IMR-90 (cell line): Measurements from ENCODE around the gene RAD51B. TPM values are rescaled to one million over a fixed set of nuclear protein-coding genes. Genes with fewer than 3 reads are reported as not detected.

Source experiments
- ATAC-seq: fragments of 200-7000 bp; cut with Tn5 transposase; 2 replicates; pipeline ENCODE4 v1.9.1; 2020; ENCODE audit warnings: low read depth, mild to moderate bottlenecking, moderate library complexity
- BruUV-seq: library from RNA; stranded (reverse); fragments of 400-500 nt; replicated peaks from 2 replicates; lab custom pipeline; 2021; lab: Mats Ljungman, UMichigan
- CTCF ChIA-PET: fragments of 300-600 bp; formaldehyde crosslinking; extraction: SDS; loops from one replicate; lab custom pipeline; 2021; ENCODE audit warnings: antibody characterized with exemption; lab: Yijun Ruan, JAX
- POLR2A ChIA-PET: fragments of 300-600 bp; sonication (Branson Sonifier 250); formaldehyde crosslinking; loops from one replicate; lab custom pipeline; 2022; ENCODE audit warnings: antibody characterized with exemption; ENCODE audit not compliant: unreplicated experiment; lab: Charles Lee
- DNase-seq: peaks from one replicate; pipeline ENCODE4 v3.0.0; 2013
- H2AFZ ChIP-seq: replicated peaks from 2 replicates; pipeline ENCODE3; 2013; ENCODE audit warnings: low read length, mild to moderate bottlenecking; ENCODE audit not compliant: poor library complexity
- H2AK5ac ChIP-seq: 2 replicates; pipeline ENCODE4 v1.6.1; 2013; ENCODE audit warnings: low read depth, low read length, inconsistent platforms
- H2AK9ac ChIP-seq: replicated peaks from 2 replicates; pipeline ENCODE3; 2013; ENCODE audit warnings: mild to moderate bottlenecking, low read depth, low read length, moderate library complexity; ENCODE audit not compliant: poor library complexity
- H2BK120ac ChIP-seq: 2 replicates; pipeline ENCODE4 v1.6.1; 2013; ENCODE audit warnings: low read depth, low read length, inconsistent platforms
- H2BK15ac ChIP-seq: 3 replicates; pipeline ENCODE4 v1.6.1; 2013; ENCODE audit warnings: low read depth, low read length, inconsistent platforms
- H2BK20ac ChIP-seq: 2 replicates; pipeline ENCODE4 v1.6.1; 2013; ENCODE audit warnings: low read depth, mild to moderate bottlenecking, inconsistent platforms, low read length, moderate library complexity
- H2BK5ac ChIP-seq: 2 replicates; pipeline ENCODE4 v1.6.1; 2013; ENCODE audit warnings: mild to moderate bottlenecking, low read depth, low read length, inconsistent platforms; ENCODE audit not compliant: poor library complexity, severe bottlenecking
- H3K14ac ChIP-seq: replicated peaks from 2 replicates; pipeline ENCODE4 v1.6.1; 2013; ENCODE audit warnings: low read depth, low read length, inconsistent platforms
- H3K18ac ChIP-seq: 2 replicates; pipeline ENCODE4 v1.6.1; 2013; ENCODE audit warnings: low read depth, low read length, control low read depth
- H3K23ac ChIP-seq: 2 replicates; pipeline ENCODE4 v1.6.1; 2013; ENCODE audit warnings: low read depth, low read length, inconsistent platforms
- H3K27ac ChIP-seq: 2 replicates; pipeline ENCODE4 v1.5.1; 2013; ENCODE audit warnings: mild to moderate bottlenecking, control low read depth, low read length; ENCODE audit not compliant: insufficient read depth
- H3K27me3 ChIP-seq: 2 replicates; pipeline ENCODE4 v1.6.1; 2013; ENCODE audit warnings: low read length; ENCODE audit not compliant: control insufficient read depth, insufficient read depth
- H3K36me3 ChIP-seq: 2 replicates; pipeline ENCODE4 v1.6.1; 2013; ENCODE audit warnings: low read length, mixed read lengths; ENCODE audit not compliant: control insufficient read depth, insufficient read depth
- H3K4ac ChIP-seq: 2 replicates; pipeline ENCODE4 v1.6.1; 2013; ENCODE audit warnings: low read depth, low read length, inconsistent platforms
- H3K4me1 ChIP-seq: 2 replicates; pipeline ENCODE4 v1.6.1; 2013; ENCODE audit warnings: low read length, mixed read lengths; ENCODE audit not compliant: control insufficient read depth, insufficient read depth
- H3K4me2 ChIP-seq: 2 replicates; pipeline ENCODE4 v1.6.1; 2013; ENCODE audit warnings: low read depth, mild to moderate bottlenecking, control low read depth, low read length, moderate library complexity
- H3K4me3 ChIP-seq: 2 replicates; pipeline ENCODE4 v1.5.1; 2013; ENCODE audit warnings: low read depth, mild to moderate bottlenecking, control low read depth, low read length, moderate library complexity; ENCODE audit not compliant: insufficient read depth
- H3K56ac ChIP-seq: 2 replicates; pipeline ENCODE4 v1.6.1; 2013; ENCODE audit warnings: low read length, inconsistent platforms; ENCODE audit not compliant: insufficient read depth; ENCODE audit errors: extremely low read depth
- H3K79me1 ChIP-seq, 2 experiments: 2 replicates each; pipeline ENCODE4 v1.6.1; 2013; ENCODE audit warnings: low read length in 2 of 2, inconsistent platforms in 1 of 2, low read depth in 1 of 2
- H3K9ac ChIP-seq: 2 replicates; pipeline ENCODE4 v1.6.1; 2013; ENCODE audit warnings: low read depth, low read length, control low read depth
- H3K9me1 ChIP-seq: 2 replicates; pipeline ENCODE4 v1.6.1; 2013; ENCODE audit warnings: low read length, inconsistent platforms; ENCODE audit not compliant: insufficient read depth
- H3K9me3 ChIP-seq: 2 replicates; pipeline ENCODE4 v1.6.1; 2013; ENCODE audit warnings: low read length; ENCODE audit not compliant: control insufficient read depth, insufficient read depth
- H4K20me1 ChIP-seq: 2 replicates; pipeline ENCODE4 v1.6.1; 2013; ENCODE audit warnings: low read length, inconsistent platforms; ENCODE audit not compliant: insufficient read depth
- H4K5ac ChIP-seq: 2 replicates; pipeline ENCODE4 v1.6.1; 2013; ENCODE audit warnings: mild to moderate bottlenecking, low read depth, low read length, control low read depth
- H4K8ac ChIP-seq, 2 experiments: 2 replicates each; pipeline ENCODE4 v1.6.1; 2013; ENCODE audit warnings: low read depth in 2 of 2, low read length in 2 of 2, control low read depth in 1 of 2, inconsistent platforms in 1 of 2
- H4K91ac ChIP-seq: 2 replicates; pipeline ENCODE4 v1.6.1; 2013; ENCODE audit warnings: low read depth, low read length, inconsistent platforms; ENCODE audit not compliant: insufficient read depth
- CHD1 ChIP-seq: IDR thresholded peaks from 2 replicates; pipeline ENCODE4 v1.6.1; 2012; ENCODE audit warnings: low read depth, low read length, improper control_type of control experiment
- RCOR1 ChIP-seq: IDR thresholded peaks from 2 replicates; pipeline ENCODE4 v1.6.1; 2012; ENCODE audit warnings: mild to moderate bottlenecking, low read length, improper control_type of control experiment; ENCODE audit not compliant: insufficient replicate concordance
- WGBS, 2 experiments: methylation state at CpG; one replicate each; pipeline versions ENCODE4 v1.1.5 to v1.1.7; 2013; ENCODE audit warnings: missing lambda C conversion rate in 2 of 2; ENCODE audit not compliant: insufficient read length in 1 of 2; ENCODE audit errors: extremely low coverage in 2 of 2; 5-methylcytosine and 5-hydroxymethylcytosine counted together
- dilution Hi-C: fragments of 300-500 bp; cut with HindIII; formaldehyde crosslinking; loops from one replicate; pipeline ENCODE4 v1.14.3; 2018; ENCODE audit warnings: low sequenced_read_pairs; ENCODE audit not compliant: unreplicated experiment
- in situ Hi-C: fragments of 300-500 bp; cut with MboI; formaldehyde crosslinking; loops from 3 replicates; pipeline ENCODE4 v1.14.3; 2019; ENCODE audit warnings: low sequenced_read_pairs, inconsistent platforms, mixed read lengths
- intact Hi-C: fragments of 100-400 bp; cut with micrococcal nuclease; formaldehyde crosslinking; loops from 2 replicates; pipeline ENCODE4 v1.10.0; 2022
- polyA plus RNA-seq, 3 experiments: library from polyadenylated mRNA; depleted of rRNA; stranded (reverse); fragments of >200 nt; gene quantifications; 2 replicates each; pipeline ENCODE4 v1.2.3, GENCODE V29; 2012; ENCODE audit warnings: low replicate concordance in 1 of 3
- total RNA-seq: library from RNA; depleted of rRNA; stranded (reverse); fragments of >200 nt; gene quantifications from 2 replicates; pipeline ENCODE4 v1.2.3, GENCODE V29; 2012

The RAD51B gene
- total and polyA plus RNA-seq, 2 of the 4 experiments (the other 2 are of a cell fraction), result 5.1 to 18.8 TPM

DNA sequence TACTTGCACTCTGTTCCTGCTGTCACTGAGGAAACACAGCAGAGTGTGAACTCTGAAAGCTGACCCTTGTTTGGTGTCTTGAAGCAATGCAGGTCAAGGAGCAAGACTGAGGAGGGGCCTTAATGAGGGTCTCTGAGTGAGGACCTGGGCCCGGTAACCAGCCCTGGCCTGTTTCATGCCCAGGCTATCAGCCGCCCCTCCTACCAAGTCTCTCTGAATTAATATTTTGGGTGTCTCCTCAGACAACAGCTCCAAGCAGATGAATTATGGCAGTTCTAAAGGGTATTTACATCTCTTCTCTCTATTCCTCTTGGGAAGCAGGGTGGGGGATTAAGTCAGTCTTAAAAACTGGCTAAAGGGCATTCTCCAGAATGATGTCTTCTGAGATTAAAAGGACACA lies 578.8 kb downstream of the RAD51B start:
- CTCF ChIA-PET, result no interaction called here
- 0 out of 2 replicates have a peak overlapping the region, but pooled peaks have one; percentile 5 for H3K56ac ChIP-seq
- peak overlapping the region; percentile 81 for H4K5ac ChIP-seq
- in situ Hi-C loops (no loop called here), intact Hi-C loops (loop anchor here (10.0 kb wide), 1 partner anchor 256 kb away; no protein-coding TSS in a partner anchor), dilution Hi-C loops (no loop called here)
- no peaks in the 10 kb centered on the region for H4K20me1 ChIP-seq
- H3K4ac ChIP-seq, result peak overlapping the region; percentile 94
- H3K9ac ChIP-seq, result no peak overlapping the region; the same call in 1 of the 2 replicates
- 0 out of 4 replicates have a peak, but pooled peaks cover 0 to 3% of the 10 kb centered on the region in 2 experiments for H3K79me1 ChIP-seq
- H3K14ac ChIP-seq, result peak overlapping the region; percentile 95
- H3K36me3 ChIP-seq, result no peaks in the 10 kb centered on the region
- H3K9me3 ChIP-seq, result no peaks in the 10 kb centered on the region
- peak overlapping the region; percentile 88 for H4K91ac ChIP-seq
- H3K23ac ChIP-seq, result 0 out of 2 replicates have a peak overlapping the region, but pooled peaks have one; percentile 85
- peak overlapping the region; percentile 14 for H3K18ac ChIP-seq
- H2BK20ac ChIP-seq, result peak overlapping the region; percentile 88
- POLR2A ChIA-PET, result no interaction called here
- H3K9me1 ChIP-seq, result peaks cover 26% of the 10 kb centered on the region
- peak overlapping the region; percentile 28 for H2AFZ ChIP-seq
- H2BK120ac ChIP-seq, result peak overlapping the region; percentile 95
- no peak for DNase-seq
- TF ChIP-seq CHD1 (no peak), RCOR1 (no peak)
- peak overlapping the region; percentile 22 for H2BK5ac ChIP-seq
- no CpG with 5 or more reads among the region's 2 CpGs for WGBS, 2 experiments
- H3K4me1 ChIP-seq, result peaks cover 36% of the 10 kb centered on the region
- H3K27me3 ChIP-seq, result no peaks in the 10 kb centered on the region
- H2BK15ac ChIP-seq, result peak overlapping the region; percentile 99; the same call in 1 of the 3 replicates
- no peak overlapping the region for H2AK9ac ChIP-seq
- BruUV-seq, result no TSS peak
- peak overlapping the region; percentile 0; the same call in 1 of the 2 replicates for H3K27ac ChIP-seq
- H3K4me3 ChIP-seq, result no peak overlapping the region
- peak overlapping the region; percentile 67 to 87; a peak in 3 of 4 replicates for H4K8ac ChIP-seq
- no peak overlapping the region for H3K4me2 ChIP-seq
- ATAC-seq, result no peak
- H2AK5ac ChIP-seq, result peak overlapping the region; percentile 85; the same call in 1 of the 2 replicates
